ENCODE measurements around the gene FGF22.

DNA sequence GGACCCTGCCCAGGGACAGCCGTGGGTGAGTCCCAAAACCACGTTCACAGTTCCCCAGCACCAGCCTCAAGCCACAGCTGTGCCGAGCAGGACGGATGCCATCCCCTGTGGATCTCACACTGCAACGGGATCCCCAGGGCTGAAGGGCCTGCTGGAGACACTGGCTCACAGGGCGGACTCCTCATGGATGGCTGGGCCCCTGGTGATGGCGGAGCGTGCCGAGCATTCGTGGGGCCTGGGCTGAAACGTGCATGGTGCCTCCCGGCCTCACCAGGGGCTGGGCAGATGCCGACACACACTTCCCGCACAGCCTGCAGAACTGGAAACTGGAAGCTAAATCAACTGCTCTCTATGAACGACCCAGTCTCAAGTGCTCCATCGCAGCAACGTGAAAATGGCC is 13.7 kb downstream of the FGF22 start:
- no peak for TF ChIP-seq EZH2phosphoT487 (IDR thresholded peaks at IDR 0.05; ENCODE audit: low read depth, severe bottlenecking, unreplicated experiment)
- TF ChIP-seq EZH2 (IDR thresholded peaks at IDR 0.05; ENCODE audit: borderline replicate concordance): no peak
- TF ChIP-seq, protein P1, sequence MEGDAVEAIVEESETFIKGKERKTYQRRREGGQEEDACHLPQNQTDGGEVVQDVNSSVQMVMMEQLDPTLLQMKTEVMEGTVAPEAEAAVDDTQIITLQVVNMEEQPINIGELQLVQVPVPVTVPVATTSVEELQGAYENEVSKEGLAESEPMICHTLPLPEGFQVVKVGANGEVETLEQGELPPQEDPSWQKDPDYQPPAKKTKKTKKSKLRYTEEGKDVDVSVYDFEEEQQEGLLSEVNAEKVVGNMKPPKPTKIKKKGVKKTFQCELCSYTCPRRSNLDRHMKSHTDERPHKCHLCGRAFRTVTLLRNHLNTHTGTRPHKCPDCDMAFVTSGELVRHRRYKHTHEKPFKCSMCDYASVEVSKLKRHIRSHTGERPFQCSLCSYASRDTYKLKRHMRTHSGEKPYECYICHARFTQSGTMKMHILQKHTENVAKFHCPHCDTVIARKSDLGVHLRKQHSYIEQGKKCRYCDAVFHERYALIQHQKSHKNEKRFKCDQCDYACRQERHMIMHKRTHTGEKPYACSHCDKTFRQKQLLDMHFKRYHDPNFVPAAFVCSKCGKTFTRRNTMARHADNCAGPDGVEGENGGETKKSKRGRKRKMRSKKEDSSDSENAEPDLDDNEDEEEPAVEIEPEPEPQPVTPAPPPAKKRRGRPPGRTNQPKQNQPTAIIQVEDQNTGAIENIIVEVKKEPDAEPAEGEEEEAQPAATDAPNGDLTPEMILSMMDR (IDR thresholded peaks at IDR 0.05; ENCODE audit: poor library complexity): no peak
